Measurements from ENCODE around the gene MCCC2. TPM values are rescaled to one million over a fixed set of nuclear protein-coding genes. Genes with fewer than 3 reads are reported as not detected.
A peak's percentile ranks its signal among the peaks of the same experiment; 100 is the strongest.

MCCC2 gene
- polyA plus RNA-seq, 2 of the 4 experiments (the other 2 are of a cell fraction) = 49.4 to 88.4 TPM

DNA sequence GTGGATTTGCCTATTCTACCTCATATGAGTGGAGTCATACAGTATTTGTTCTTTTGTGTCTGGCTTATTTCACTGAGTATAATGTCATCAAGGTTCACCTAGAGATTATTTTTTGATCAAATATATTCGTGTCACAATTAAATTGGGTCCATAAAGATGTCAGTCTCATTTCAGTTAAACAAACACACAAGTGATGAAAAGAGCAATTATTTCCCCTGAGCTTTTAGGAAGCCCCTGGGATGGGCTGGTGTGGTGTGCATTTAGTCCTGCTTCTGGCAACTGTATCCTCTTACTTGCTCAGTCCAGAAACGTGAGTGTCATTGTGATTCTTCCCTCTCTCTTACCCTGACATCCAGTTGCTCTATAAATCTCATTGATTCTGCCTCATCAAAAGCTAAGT, 79.2 kb downstream of the MCCC2 start:
- FAIRE-seq (no peak), DNase-seq (ENCODE audit: low read depth in 1 of 2, low spot score in 1 of 2) (no peak), ATAC-seq (no peak)
- Histone ChIP-seq H3K4me2 (no peak overlapping the region), H3K27ac (no peak overlapping the region), H3K9me3 (no peaks in the 10 kb centered on the region), H3K4me1 (0 out of 3 replicates have a peak, but pooled peaks cover 3% of the 10 kb centered on the region), H3K4me3 (no peak overlapping the region)
- ChIA-PET POLR2A (interaction anchor here (0.9 kb wide), 1 partner anchor 20 kb away, joined by 6 read pairs; no protein-coding TSS in a partner anchor), CTCF (no interaction called here)
- WGBS (ENCODE audit: missing lambda C conversion rate) = 13% methylated on average over 2 of the region's 2 CpGs
- TF ChIP-seq SREBF2 (IDR thresholded peaks at IDR 0.05) (no peak), BHLHE40 (IDR thresholded peaks at IDR 0.05; ENCODE audit: low read depth, low read length) (no peak), JUNB (IDR thresholded peaks at IDR 0.05) (no peak), CBX8 (IDR thresholded peaks at IDR 0.05) (no peak), RNF2 (IDR thresholded peaks at IDR 0.05; ENCODE audit: borderline replicate concordance, low read depth) (no peak), NFE2L2 (conservative IDR thresholded peaks at IDR 0.05; ENCODE audit: low read length) (no peak)

DNA sequence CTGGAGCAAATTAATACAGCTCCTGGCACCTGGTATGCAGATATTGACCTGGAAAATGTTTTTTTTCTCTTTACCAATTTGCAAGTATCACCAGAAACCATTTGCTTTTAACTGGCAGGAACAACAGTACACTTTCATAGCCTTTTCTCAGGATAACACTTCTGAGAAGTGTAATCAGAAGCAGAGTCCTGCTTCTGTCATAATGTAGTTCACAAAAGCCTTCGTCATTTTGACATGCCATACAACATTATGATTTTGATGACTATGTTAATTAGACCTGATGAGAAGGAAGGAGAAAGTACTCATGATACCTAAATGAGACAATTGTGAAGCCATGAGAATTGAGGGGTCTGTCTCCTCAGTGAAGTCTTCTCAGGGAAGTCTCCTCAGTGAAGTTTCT, 90.8 kb downstream of the MCCC2 start:
- Histone ChIP-seq H3K4me1 (no peaks in the 10 kb centered on the region), H3K4me3 (no peak overlapping the region), H3K27ac (no peak overlapping the region), H3K9me3 (no peaks in the 10 kb centered on the region), H3K4me2 (no peak overlapping the region)
- no peak for FAIRE-seq
- 52% methylated on average over 1 of the region's 1 CpG for WGBS (ENCODE audit: missing lambda C conversion rate)
- POLR2A ChIA-PET = no interaction called here
- no peak for DNase-seq (ENCODE audit: low read depth in 1 of 2, low spot score in 1 of 2)
- CTCF ChIA-PET = no interaction called here
- ATAC-seq = no peak
- TF ChIP-seq, protein P1, sequence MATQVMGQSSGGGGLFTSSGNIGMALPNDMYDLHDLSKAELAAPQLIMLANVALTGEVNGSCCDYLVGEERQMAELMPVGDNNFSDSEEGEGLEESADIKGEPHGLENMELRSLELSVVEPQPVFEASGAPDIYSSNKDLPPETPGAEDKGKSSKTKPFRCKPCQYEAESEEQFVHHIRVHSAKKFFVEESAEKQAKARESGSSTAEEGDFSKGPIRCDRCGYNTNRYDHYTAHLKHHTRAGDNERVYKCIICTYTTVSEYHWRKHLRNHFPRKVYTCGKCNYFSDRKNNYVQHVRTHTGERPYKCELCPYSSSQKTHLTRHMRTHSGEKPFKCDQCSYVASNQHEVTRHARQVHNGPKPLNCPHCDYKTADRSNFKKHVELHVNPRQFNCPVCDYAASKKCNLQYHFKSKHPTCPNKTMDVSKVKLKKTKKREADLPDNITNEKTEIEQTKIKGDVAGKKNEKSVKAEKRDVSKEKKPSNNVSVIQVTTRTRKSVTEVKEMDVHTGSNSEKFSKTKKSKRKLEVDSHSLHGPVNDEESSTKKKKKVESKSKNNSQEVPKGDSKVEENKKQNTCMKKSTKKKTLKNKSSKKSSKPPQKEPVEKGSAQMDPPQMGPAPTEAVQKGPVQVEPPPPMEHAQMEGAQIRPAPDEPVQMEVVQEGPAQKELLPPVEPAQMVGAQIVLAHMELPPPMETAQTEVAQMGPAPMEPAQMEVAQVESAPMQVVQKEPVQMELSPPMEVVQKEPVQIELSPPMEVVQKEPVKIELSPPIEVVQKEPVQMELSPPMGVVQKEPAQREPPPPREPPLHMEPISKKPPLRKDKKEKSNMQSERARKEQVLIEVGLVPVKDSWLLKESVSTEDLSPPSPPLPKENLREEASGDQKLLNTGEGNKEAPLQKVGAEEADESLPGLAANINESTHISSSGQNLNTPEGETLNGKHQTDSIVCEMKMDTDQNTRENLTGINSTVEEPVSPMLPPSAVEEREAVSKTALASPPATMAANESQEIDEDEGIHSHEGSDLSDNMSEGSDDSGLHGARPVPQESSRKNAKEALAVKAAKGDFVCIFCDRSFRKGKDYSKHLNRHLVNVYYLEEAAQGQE (IDR thresholded peaks at IDR 0.05) = no peak
- peak; percentile 42 for TF ChIP-seq MAFK (IDR thresholded peaks at IDR 0.05; ENCODE audit: partially characterized antibody)
- TF ChIP-seq ZFP36 (IDR thresholded peaks at IDR 0.05; ENCODE audit: borderline replicate concordance, partially characterized antibody) = no peak

DNA sequence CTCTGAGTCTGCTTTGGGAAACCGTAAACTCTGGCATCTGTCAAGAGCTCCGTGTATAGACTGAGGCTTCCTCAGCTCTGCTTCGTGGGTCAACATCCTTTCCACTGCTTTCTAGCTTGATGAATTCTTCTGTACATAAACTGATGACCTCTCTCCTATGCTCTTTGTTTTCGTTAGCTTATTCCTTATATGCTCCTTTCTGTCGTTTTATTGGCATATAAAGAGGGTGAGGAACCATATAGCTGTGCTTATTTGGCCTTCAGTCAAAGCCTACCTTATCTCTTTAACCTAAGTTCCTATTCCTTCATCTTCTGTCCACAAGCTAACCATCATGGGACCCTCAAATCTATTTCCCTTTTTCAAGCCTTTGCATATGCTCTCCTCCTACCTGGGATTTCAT, 92.6 kb downstream of the MCCC2 start:
- CTCF ChIA-PET = interaction anchor here (0.5 to 1.9 kb wide), 2 partner anchors 78 to 639 kb away, joined by 3 to 7 read pairs; no protein-coding TSS in a partner anchor

More for the DNA sequence above, 92.6 kb downstream of the MCCC2 start:
- Histone ChIP-seq H3K4me1 (no peaks in the 10 kb centered on the region), H3K4me2 (no peak overlapping the region), H3K9me3 (no peaks in the 10 kb centered on the region), H3K27ac (no peak overlapping the region), H3K4me3 (no peak overlapping the region)
- no peak for DNase-seq (ENCODE audit: low read depth in 1 of 2, low spot score in 1 of 2)
- no peak for ATAC-seq
- TF ChIP-seq, protein P2, sequence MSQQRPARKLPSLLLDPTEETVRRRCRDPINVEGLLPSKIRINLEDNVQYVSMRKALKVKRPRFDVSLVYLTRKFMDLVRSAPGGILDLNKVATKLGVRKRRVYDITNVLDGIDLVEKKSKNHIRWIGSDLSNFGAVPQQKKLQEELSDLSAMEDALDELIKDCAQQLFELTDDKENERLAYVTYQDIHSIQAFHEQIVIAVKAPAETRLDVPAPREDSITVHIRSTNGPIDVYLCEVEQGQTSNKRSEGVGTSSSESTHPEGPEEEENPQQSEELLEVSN (IDR thresholded peaks at IDR 0.05; ENCODE audit: borderline replicate concordance, low read depth) = no peak
- no peak for TF ChIP-seq PHF8 (IDR thresholded peaks at IDR 0.05; ENCODE audit: borderline replicate concordance, low read depth)
- no peak for TF ChIP-seq HOXB13 (CRISPR knock-in tag; IDR thresholded peaks at IDR 0.05; ENCODE audit: low read depth)
- TF ChIP-seq, protein P3, sequence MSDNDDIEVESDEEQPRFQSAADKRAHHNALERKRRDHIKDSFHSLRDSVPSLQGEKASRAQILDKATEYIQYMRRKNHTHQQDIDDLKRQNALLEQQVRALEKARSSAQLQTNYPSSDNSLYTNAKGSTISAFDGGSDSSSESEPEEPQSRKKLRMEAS (IDR thresholded peaks at IDR 0.05) = no peak
- no peak for TF ChIP-seq SREBF2 (IDR thresholded peaks at IDR 0.05)
- no peak for TF ChIP-seq MAFK (IDR thresholded peaks at IDR 0.05; ENCODE audit: partially characterized antibody)
- TF ChIP-seq EHF (CRISPR knock-in tag; IDR thresholded peaks at IDR 0.05) = no peak
- TF ChIP-seq TFCP2L1 (CRISPR knock-in tag; IDR thresholded peaks at IDR 0.05) = no peak
- TF ChIP-seq, protein P4, sequence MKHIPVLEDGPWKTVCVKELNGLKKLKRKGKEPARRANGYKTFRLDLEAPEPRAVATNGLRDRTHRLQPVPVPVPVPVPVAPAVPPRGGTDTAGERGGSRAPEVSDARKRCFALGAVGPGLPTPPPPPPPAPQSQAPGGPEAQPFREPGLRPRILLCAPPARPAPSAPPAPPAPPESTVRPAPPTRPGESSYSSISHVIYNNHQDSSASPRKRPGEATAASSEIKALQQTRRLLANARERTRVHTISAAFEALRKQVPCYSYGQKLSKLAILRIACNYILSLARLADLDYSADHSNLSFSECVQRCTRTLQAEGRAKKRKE (CRISPR knock-in tag; IDR thresholded peaks at IDR 0.05; ENCODE audit: low read depth) = no peak
- no peak for TF ChIP-seq TP53 (CRISPR knock-in tag; IDR thresholded peaks at IDR 0.05)
- TF ChIP-seq POLR2AphosphoS2 (conservative IDR thresholded peaks at IDR 0.05; ENCODE audit: low read length) = no peak
- TF ChIP-seq, protein P5, sequence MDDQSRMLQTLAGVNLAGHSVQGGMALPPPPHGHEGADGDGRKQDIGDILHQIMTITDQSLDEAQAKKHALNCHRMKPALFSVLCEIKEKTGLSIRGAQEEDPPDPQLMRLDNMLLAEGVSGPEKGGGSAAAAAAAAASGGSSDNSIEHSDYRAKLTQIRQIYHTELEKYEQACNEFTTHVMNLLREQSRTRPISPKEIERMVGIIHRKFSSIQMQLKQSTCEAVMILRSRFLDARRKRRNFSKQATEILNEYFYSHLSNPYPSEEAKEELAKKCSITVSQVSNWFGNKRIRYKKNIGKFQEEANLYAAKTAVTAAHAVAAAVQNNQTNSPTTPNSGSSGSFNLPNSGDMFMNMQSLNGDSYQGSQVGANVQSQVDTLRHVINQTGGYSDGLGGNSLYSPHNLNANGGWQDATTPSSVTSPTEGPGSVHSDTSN (IDR thresholded peaks at IDR 0.05) = no peak
- TF ChIP-seq, protein P6, sequence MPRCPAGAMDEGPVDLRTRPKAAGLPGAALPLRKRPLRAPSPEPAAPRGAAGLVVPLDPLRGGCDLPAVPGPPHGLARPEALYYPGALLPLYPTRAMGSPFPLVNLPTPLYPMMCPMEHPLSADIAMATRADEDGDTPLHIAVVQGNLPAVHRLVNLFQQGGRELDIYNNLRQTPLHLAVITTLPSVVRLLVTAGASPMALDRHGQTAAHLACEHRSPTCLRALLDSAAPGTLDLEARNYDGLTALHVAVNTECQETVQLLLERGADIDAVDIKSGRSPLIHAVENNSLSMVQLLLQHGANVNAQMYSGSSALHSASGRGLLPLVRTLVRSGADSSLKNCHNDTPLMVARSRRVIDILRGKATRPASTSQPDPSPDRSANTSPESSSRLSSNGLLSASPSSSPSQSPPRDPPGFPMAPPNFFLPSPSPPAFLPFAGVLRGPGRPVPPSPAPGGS (IDR thresholded peaks at IDR 0.05) = no peak
- no peak for TF ChIP-seq CEBPB (IDR thresholded peaks at IDR 0.05)
- TF ChIP-seq RARB (CRISPR knock-in tag; IDR thresholded peaks at IDR 0.05) = no peak
- TF ChIP-seq CBX2 (IDR thresholded peaks at IDR 0.05; ENCODE audit: borderline replicate concordance, low read depth) = no peak
- TF ChIP-seq RFX5 (IDR thresholded peaks at IDR 0.05) = no peak
- FAIRE-seq = no peak
- WGBS (ENCODE audit: missing lambda C conversion rate) = 28% methylated on average over 5 of the region's 5 CpGs
- POLR2A ChIA-PET = no interaction called here
